ENCODE measurements around the gene SH3BP1.

SH3BP1 gene

GRCh38 chr22:37664249-37665101, 25.0 kb downstream of the SH3BP1 start:
- no peak for DNase-seq (ENCODE audit: extremely low read depth, low read depth)
- TF ChIP-seq, protein P1, sequence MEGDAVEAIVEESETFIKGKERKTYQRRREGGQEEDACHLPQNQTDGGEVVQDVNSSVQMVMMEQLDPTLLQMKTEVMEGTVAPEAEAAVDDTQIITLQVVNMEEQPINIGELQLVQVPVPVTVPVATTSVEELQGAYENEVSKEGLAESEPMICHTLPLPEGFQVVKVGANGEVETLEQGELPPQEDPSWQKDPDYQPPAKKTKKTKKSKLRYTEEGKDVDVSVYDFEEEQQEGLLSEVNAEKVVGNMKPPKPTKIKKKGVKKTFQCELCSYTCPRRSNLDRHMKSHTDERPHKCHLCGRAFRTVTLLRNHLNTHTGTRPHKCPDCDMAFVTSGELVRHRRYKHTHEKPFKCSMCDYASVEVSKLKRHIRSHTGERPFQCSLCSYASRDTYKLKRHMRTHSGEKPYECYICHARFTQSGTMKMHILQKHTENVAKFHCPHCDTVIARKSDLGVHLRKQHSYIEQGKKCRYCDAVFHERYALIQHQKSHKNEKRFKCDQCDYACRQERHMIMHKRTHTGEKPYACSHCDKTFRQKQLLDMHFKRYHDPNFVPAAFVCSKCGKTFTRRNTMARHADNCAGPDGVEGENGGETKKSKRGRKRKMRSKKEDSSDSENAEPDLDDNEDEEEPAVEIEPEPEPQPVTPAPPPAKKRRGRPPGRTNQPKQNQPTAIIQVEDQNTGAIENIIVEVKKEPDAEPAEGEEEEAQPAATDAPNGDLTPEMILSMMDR (IDR thresholded peaks at IDR 0.05; ENCODE audit: low read depth, low read length), result no peak

- no peak for DNase-seq (ENCODE audit: extremely low read depth, low read depth)
- TF ChIP-seq, protein P1 (IDR thresholded peaks at IDR 0.05; ENCODE audit: low read depth, low read length), result no peak
These were observed 26.0 kb downstream of the SH3BP1 start for GRCh38 chr22:37665487-37665886.

- TF ChIP-seq, protein P1 (IDR thresholded peaks at IDR 0.05; ENCODE audit: low read depth, low read length), result no peak
- DNase-seq (ENCODE audit: extremely low read depth, low read depth), result peak; percentile 87
These were observed 30.1 kb downstream of the SH3BP1 start for GRCh38 chr22:37669586-37669985.

GRCh38 chr22:37672206-37672919, 32.9 kb downstream of the SH3BP1 start:
- TF ChIP-seq, protein P1 (IDR thresholded peaks at IDR 0.05; ENCODE audit: low read depth, low read length), result no peak

DNA sequence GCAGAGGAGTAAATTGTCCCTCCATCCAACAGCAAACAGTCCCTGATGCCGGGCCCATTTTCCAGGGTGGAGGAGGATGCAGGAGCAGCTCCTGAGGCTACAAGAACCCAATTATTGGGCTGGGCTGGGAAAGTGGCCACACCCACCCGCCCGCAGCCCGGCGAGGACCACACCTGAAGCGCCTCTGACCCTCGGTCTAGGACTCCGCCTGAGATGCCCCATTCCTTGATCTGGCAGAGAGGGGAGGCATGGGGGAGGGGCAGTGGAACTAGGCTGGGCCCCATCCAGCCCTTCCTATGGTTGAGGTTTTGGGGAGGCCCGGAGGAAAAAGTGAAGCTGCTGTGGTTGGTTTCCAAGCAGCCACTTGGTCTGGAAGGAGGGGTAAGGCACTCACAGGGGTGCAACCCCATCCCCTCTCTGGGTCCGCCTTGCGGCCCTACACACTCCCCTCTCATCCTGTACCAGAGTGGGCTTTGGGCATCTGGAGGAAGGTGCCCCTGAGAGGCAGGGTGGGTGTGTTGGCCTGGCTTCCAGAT, 33.5 kb downstream of the SH3BP1 start:
- TF ChIP-seq, protein P1 (IDR thresholded peaks at IDR 0.05; ENCODE audit: low read depth, low read length), result no peak
- no peak for DNase-seq (ENCODE audit: extremely low read depth, low read depth)

More at GRCh38 chr22:37672206-37672919, 32.9 kb downstream of the SH3BP1 start:
- no peak for DNase-seq (ENCODE audit: extremely low read depth, low read depth)

DNA sequence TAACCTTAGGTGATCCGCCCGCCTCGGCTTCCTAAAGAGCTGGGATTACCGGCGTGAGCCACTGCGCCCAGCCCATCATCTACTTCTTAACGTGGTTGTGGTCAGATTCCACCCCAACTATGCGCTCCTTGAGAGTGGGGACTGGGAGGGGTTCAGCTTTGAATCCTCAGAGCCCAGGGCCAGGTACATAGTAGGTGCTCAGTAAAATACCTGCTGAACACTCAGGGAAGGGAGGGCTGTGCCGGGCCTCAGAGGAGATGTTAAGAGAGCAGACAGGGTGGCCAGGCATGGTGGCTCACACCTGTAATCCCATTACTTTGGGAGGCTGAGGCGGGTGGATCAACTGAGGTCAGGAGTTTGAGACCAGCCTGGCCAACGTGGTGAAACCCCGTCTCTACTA, 34.8 kb downstream of the SH3BP1 start:
- TF ChIP-seq, protein P1 (IDR thresholded peaks at IDR 0.05; ENCODE audit: low read depth, low read length), result no peak
- DNase-seq (ENCODE audit: extremely low read depth, low read depth), result no peak

All from AG09319 (cell line).